ENCODE measurements around the gene SLC38A8. TPM values are rescaled to one million over a fixed set of nuclear protein-coding genes. Genes with fewer than 3 reads are reported as not detected.

Gene SLC38A8
- total RNA-seq, 4 donors from 2014 or later, result not detected

- TF ChIP-seq, protein P1, sequence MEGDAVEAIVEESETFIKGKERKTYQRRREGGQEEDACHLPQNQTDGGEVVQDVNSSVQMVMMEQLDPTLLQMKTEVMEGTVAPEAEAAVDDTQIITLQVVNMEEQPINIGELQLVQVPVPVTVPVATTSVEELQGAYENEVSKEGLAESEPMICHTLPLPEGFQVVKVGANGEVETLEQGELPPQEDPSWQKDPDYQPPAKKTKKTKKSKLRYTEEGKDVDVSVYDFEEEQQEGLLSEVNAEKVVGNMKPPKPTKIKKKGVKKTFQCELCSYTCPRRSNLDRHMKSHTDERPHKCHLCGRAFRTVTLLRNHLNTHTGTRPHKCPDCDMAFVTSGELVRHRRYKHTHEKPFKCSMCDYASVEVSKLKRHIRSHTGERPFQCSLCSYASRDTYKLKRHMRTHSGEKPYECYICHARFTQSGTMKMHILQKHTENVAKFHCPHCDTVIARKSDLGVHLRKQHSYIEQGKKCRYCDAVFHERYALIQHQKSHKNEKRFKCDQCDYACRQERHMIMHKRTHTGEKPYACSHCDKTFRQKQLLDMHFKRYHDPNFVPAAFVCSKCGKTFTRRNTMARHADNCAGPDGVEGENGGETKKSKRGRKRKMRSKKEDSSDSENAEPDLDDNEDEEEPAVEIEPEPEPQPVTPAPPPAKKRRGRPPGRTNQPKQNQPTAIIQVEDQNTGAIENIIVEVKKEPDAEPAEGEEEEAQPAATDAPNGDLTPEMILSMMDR (IDR thresholded peaks at IDR 0.05), result no peak
- no peak for TF ChIP-seq POLR2A (IDR thresholded peaks at IDR 0.05)
- no peak for DNase-seq (ENCODE audit: low spot score in 2 of 2)
- 91% methylated on average over 11 of the region's 11 CpGs for WGBS, 2 donors
- intact Hi-C loops (cut with DNase I; ENCODE audit: low total_unique reads), result no loop called here
- no peak overlapping the region for H3K4me3 ChIP-seq (ENCODE audit: low read depth, poor library complexity, severe bottlenecking)
Observed at GRCh38 chr16:84075376-84075775, 32.8 kb upstream of the SLC38A8 start.

DNA sequence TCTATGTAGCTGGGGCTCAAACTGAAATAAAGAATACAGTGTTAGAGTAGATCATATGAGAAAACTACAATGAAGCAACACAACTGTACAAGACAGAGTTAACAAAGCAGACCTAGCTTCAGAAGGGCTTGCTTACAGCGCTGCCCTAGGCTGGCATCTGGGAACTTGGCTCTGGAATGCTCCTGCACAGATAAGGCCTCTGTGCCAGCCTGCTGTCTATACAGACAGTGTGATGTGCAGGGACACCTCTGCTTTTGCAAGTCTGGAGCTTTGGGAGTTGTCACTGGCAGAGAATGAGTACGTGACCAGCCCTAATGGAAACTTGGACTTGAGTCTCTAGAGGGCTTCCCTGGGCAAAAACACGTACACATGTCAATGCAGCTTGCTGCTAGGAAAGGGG lies 32.1 kb upstream of the SLC38A8 start:
- no peak overlapping the region for H3K4me3 ChIP-seq (ENCODE audit: low read depth, poor library complexity, severe bottlenecking)
- WGBS, 2 donors, result 89 to 97% methylated on average over 3 of the region's 3 CpGs
- no peak for DNase-seq (ENCODE audit: low spot score in 2 of 2)
- intact Hi-C loops (cut with DNase I; ENCODE audit: low total_unique reads), result no loop called here
- no peak for TF ChIP-seq POLR2A (IDR thresholded peaks at IDR 0.05)
- TF ChIP-seq, protein P1 (IDR thresholded peaks at IDR 0.05), result no peak

DNA sequence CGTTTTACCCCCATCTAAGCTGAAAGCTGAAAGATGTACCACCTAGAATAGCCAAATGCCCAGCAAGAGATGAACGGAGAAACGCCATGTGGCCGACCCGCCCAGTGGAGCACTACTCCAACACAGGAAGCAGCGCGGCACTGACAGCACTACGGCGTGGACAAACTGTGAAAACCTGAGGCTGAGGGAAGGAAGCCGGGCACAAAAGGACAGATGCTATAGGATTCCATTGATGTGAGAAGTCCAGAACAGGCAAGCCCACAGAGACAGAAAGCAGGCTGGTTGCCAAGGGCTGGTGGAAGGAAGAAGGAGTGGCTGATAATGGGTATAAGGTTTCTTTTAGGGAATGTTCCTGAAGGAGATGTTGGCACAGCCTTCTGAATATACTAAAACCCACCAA lies 29.4 kb upstream of the SLC38A8 start:
- intact Hi-C loops (cut with DNase I; ENCODE audit: low total_unique reads), result no loop called here
- DNase-seq (ENCODE audit: low spot score in 2 of 2), result no peak
- WGBS, 2 donors, result 89 to 90% methylated on average over 10 of the region's 10 CpGs
- no peak overlapping the region for H3K4me3 ChIP-seq (ENCODE audit: low read depth, poor library complexity, severe bottlenecking)
- TF ChIP-seq POLR2A (IDR thresholded peaks at IDR 0.05), result no peak
- TF ChIP-seq, protein P1 (IDR thresholded peaks at IDR 0.05), result no peak

DNA sequence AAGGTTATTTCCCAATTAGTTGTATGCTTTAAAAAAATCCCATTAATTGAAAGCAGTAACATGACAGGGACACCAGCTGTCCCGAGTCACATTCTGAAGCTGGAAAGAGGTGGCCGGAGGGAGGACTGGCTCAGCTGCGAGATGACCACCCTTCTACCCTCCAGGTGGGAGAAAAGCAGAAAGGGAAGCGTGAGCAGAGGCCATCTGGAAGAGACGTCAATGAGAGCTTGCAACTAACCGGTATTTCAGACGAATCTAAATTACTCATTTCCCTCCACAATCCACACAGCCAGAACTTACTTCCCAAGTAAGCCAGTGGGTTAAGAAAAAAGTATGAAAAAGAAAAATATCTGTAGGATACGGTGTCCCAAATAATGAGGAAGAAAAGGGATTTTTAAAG lies 28.5 kb upstream of the SLC38A8 start:
- WGBS, 2 donors, result 89 to 91% methylated on average over 8 of the region's 8 CpGs
- DNase-seq (ENCODE audit: low spot score in 2 of 2), result no peak
- no peak overlapping the region for H3K4me3 ChIP-seq (ENCODE audit: low read depth, poor library complexity, severe bottlenecking)
- intact Hi-C loops (cut with DNase I; ENCODE audit: low total_unique reads), result no loop called here
- TF ChIP-seq, protein P1 (IDR thresholded peaks at IDR 0.05), result no peak
- no peak for TF ChIP-seq POLR2A (IDR thresholded peaks at IDR 0.05)

- intact Hi-C loops (cut with DNase I; ENCODE audit: low total_unique reads), result loop anchor here (10.0 kb wide), 2 partner anchors 115 to 245 kb away; partner anchors contain the start of gene OSGIN1
- DNase-seq (ENCODE audit: low spot score in 2 of 2), result no peak
- H3K4me3 ChIP-seq (ENCODE audit: low read depth, poor library complexity, severe bottlenecking), result no peak overlapping the region
- WGBS, 2 donors, result 86 to 88% methylated on average over 6 of the region's 6 CpGs
- TF ChIP-seq POLR2A (IDR thresholded peaks at IDR 0.05), result no peak
- TF ChIP-seq, protein P1 (IDR thresholded peaks at IDR 0.05), result no peak
Observed at GRCh38 chr16:84069540-84069939, 26.9 kb upstream of the SLC38A8 start.

GRCh38 chr16:84068783-84069462 lies 26.3 kb upstream of the SLC38A8 start:
- DNase-seq (ENCODE audit: low spot score in 2 of 2), result no peak
- H3K4me3 ChIP-seq (ENCODE audit: low read depth, poor library complexity, severe bottlenecking), result no peak overlapping the region
- TF ChIP-seq, protein P1 (IDR thresholded peaks at IDR 0.05), result no peak
- TF ChIP-seq POLR2A (IDR thresholded peaks at IDR 0.05), result no peak
- 86 to 89% methylated on average over 13 of the region's 13 CpGs for WGBS, 2 donors
- intact Hi-C loops (cut with DNase I; ENCODE audit: low total_unique reads), result loop anchor here (10.0 kb wide), 2 partner anchors 114 to 244 kb away; partner anchors contain the start of gene OSGIN1

Data from lower leg skin (tissue), 4 donors.